ENCODE results near the gene SYPL2.

DNA sequence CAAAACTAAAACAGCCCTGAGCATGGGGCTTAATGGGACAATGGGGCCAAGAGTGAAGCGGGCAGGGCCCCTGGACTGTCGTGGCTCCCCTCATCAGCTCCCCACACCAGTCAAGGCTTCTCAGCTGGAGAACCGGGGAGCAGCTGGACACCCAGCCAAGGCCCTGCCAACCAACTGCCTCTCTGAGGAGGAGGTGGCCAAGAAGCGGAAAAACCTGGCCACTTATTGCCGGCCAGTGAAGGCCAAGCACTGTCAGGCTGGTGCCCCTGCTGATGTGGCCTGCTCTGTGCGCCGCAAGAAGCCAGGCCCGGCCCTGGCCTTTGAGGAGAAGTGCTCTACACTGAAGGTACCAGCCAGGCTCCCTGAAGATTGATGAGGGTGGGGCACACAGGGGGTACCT, 25.0 kb downstream of the SYPL2 start:
- TF ChIP-seq CTCF (conservative IDR thresholded peaks at IDR 0.05 in 1 of 2, IDR thresholded peaks at IDR 0.05 in 1 of 2; ENCODE audit: low read depth in 1 of 2, low read length in 2 of 2), result no peak
- no peak for TF ChIP-seq EZH2 (IDR thresholded peaks at IDR 0.05; ENCODE audit: low read length, missing control alignments)
